Neural progenitor cell (in vitro differentiated cells): ENCODE results near the gene SLBP.

ENCODE experiments used
- CTCF ChIP-seq: fragments of 200-600 bp; sonication (generic); IDR thresholded peaks from 2 replicates; pipeline ENCODE4 v1.5.1; 2017; ENCODE audit warnings: antibody characterized with exemption, mild to moderate bottlenecking
- EZH2 ChIP-seq: fragments of 200-600 bp; sonication (generic); IDR thresholded peaks from 2 replicates; pipeline ENCODE4 v1.6.1; 2017; ENCODE audit warnings: antibody characterized with exemption, mild to moderate bottlenecking, moderate library complexity
- EZH2phosphoT487 ChIP-seq: fragments of 200-600 bp; sonication (generic); IDR thresholded peaks from 2 replicates; pipeline ENCODE4 v1.6.1; 2017; ENCODE audit warnings: antibody characterized with exemption

GRCh38 chr4:1678244-1678643, 33.9 kb downstream of the SLBP start:
- no peak for TF ChIP-seq CTCF
- TF ChIP-seq EZH2phosphoT487 = no peak
- no peak for TF ChIP-seq EZH2
